CD4-positive, alpha-beta T cell treated with Interleukin-4 for 4 hours (primary cell): ENCODE measurements around the gene TAF13.

ENCODE experiments used
- DNase-seq: peaks from one replicate; pipeline ENCODE4 v3.0.0-alpha.2; 2020

TAF13 gene, protein sequence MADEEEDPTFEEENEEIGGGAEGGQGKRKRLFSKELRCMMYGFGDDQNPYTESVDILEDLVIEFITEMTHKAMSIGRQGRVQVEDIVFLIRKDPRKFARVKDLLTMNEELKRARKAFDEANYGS

DNA sequence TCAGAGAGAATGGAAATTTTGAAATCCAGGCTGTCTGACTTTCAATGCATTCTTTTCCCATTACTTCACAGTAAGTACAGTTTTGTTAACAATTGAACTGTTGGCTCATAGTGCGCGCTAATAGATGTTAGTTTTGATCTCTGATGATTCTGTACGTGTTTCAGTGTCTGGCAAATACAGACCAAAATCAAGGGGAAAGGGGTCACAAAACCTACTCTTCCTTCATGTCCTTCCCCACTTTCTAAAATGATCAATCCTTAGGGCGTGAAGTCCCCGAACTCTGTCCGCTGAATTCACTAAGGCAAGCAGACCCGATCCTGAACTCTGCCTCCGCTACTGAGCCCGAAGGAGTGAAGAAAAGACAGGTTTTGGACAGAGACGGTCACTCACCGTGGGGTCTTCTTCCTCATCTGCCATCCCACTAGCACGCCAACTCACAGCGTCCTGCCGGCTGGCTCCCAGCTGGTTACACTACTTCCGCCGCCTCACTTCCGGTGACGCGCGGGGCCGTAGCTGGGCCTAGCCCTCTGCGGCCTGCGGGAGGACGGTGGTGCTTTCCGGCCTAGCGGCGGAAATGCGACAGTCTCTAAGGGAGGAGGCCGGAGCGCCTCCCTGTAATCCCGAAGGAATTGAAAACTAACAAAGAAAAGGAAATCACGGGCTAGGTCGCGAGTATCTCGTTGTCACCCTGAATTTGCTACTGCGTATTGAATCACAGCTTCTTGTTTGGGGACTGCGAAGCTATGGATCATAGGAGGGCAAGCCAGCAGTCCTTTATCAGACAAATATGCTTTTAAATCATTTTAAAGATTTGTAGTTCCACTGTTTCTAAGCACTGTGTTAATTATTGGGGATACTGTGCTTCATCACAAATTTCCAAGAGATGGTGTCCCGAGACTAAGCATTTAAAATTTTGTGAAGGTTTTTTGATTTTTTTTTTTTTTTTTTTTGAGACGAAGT is at the start of gene TAF13:
Gene TAF13 (minus strand): TSS at position 473 of the 960 bp plus-strand sequence. CDS start 56 bp downstream, at position 417.
- DNase-seq = peak; percentile 86

DNA sequence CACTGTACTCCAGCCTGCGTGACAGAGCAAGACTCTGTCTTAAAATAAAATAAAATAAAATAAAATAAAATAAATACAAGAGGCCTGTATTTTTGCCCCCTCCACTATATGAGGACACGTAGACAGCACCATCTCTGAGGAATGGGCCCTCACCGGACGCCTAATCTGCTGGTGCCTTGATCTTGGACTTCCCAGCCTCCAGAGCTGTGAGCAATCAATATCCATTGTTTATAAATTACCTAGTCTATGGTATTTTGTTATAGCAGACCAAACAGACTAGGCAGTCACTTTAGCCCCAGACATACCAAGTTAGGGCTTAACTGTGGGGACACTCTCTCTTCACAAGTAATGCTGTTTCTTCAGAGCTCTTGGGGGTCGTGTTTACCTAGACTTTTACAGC is 44.6 kb upstream of the TAF13 start:
- no peak for DNase-seq

DNA sequence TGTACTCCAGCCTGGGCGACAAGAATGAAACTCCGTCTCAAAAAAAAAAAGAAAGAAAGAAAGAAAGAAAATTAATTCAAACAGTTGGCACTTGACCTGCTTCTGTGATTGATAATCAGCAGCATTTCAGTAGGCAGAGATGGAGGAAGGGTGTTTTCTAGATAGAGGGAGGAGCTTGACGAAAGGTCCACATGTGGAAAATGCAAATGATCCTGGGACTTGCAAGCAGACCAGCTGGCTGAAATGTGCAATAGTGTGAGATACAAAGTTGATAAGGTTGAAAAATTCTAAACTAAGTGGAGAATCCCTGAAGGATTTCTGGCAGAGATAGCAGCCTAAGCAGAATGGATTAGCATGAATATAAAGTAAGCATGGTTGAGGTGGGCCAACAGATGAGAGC is 42.3 kb upstream of the TAF13 start:
- no peak for DNase-seq

GRCh38 chr1:109116286-109116685 is 40.5 kb upstream of the TAF13 start:
- no peak for DNase-seq

DNA sequence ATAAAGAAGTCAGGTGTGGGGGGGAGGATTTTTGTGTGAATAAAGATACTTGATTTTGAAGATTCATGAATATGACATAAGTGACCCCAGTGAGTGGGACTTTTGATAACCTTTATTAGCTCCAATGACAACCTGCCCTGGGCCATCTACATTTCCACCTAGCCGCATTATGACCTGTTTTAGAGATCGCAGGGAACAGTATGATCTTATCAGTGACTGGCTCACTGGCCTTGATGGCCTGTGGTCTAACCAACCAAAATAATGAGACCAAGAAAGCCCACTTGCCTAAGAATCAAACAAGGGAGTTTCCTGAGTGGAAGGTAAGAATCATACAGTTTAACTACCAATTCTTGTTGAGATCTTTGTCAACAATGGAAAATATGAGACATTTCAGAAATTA is 39.9 kb upstream of the TAF13 start:
- no peak for DNase-seq

DNA sequence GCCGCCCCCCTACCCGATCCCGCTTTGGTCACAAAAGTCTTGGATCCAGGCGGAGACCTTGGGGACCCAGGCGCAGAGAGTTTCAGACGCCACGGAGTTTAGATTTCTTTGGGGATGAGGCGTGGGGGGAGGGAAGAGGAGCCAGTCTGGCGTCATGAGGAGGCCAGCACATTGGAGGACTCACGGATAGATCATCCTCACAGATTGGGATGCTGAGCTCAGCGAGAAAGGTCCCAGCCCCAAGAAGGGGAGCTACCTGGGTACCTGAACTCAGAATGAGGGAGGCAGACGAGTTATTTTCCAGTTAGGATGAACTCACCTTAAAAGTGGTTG is 38.5 kb upstream of the TAF13 start:
- no peak for DNase-seq

DNA sequence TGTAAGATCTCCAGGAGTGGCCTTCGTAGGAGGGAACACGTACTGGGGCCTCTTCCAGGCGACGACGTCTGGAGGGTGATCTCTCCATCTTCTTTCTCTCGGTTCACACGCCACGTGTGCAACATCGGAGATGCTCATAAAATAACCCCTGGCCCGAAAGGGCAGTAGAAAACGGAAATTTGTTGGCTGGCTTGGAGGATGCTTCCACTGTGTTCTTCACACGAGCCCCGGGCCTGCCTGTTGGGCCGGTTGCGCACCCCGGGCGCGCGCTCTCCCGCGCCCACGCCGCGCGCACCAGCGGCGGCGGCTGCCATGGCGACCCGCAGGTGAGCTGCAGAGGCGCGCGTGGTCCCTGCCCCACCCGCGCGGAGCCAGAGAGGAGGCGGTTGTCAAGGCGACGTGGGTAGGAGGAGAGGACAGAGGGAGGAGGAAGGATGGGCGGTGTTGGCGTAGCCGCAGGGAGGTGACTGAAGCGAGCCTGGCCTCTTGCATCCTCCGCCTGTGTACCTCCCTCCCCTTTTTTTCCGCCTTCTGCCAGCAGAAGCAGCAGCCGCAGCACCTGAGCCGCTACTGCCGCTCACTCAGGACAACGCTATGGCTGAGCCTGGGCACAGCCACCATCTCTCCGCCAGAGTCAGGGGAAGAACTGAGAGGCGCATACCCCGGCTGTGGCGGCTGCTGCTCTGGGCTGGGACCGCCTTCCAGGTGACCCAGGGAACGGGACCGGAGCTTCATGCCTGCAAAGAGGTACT is 38.0 kb upstream of the TAF13 start, which contains the start of gene ELAPOR1:
Gene ELAPOR1 (plus strand): TSS at position 526 of the 752 bp plus-strand sequence. CDS start 69 bp downstream, at position 595.
- peak; percentile 97 for DNase-seq

DNA sequence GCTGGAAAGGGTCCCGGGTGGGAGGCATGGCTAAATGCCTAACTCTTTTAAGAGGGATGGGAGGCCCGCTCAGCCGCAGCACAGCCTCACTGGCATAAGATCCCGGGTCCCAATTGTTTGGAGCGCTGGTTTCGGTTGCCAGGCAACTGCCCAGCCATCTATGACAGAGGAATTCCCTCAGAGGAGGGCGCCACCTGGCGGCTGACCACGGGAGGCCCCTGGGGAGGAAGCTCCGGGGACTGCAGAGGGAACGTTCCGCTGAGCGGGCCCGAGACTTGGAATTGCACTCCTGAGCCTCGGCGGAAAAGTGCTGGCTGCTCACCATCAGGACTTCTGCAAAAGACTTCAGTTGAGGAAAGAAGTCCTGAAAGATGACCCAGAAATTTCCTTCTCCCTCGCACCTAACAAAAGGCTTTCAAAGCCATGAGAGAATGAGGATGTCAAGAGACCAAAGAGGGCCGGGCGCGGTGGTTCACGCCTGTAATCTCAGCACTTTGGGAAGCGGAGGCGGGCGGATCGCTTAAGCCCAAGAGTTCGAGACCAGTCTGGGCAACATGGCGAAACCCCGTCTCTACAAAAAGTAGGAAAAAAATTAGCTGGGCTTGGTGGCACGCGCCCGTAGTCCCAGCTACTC is 37.0 kb upstream of the TAF13 start:
- DNase-seq = peak; percentile 89

DNA sequence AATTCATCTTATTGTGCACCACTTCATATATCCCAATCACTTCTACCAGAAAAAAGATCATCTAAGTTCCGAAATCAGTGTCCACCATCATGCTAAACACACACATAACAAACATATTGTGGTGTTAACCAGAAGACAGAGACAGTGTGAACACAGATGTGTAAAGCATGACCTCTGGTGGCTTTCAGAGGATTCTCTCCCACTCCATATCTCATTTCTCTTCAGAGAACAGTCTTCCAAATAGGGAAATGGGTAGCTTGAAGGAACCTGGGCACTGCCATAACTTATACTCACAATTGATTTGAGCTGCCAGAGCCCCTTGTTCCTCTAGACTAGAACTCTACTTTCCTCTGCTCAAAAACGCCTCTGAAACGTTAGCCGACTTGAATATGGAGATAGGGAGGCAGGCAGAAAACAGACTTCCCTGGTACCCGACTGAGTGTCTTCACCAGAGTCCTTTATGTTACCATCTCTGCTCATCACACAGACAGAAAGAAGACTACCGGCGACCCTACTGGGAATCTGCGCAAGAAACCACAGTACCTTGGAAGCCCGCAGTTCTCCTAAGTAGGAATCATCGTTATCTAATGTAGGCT is 36.4 kb upstream of the TAF13 start:
- peak; percentile 45 for DNase-seq

- DNase-seq = no peak
Observed at GRCh38 chr1:109111386-109112055, 35.7 kb upstream of the TAF13 start.

- DNase-seq = no peak
Observed at GRCh38 chr1:109109906-109110305, 34.1 kb upstream of the TAF13 start.

DNA sequence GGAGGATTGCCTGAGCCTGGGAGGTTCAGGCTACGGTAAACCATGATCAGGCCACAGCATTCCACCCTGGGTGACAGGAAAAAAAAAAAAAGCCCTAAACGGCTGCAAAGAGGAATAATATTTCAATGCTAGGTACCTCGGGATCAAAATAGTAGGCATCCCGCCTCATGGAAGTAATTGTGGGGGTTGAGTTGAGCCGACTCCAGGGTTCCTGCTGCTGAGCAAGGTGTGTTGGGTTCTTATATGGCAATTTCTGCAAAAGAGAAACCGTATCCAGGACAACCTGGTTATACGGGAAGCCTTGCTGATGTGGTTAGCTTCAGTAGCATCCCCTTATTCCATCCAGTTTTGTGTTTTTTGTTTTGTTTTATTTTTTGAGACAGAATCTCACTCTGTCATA is 32.0 kb upstream of the TAF13 start:
- no peak for DNase-seq

GRCh38 chr1:109105881-109106280 is 30.1 kb upstream of the TAF13 start:
- DNase-seq = no peak

DNA sequence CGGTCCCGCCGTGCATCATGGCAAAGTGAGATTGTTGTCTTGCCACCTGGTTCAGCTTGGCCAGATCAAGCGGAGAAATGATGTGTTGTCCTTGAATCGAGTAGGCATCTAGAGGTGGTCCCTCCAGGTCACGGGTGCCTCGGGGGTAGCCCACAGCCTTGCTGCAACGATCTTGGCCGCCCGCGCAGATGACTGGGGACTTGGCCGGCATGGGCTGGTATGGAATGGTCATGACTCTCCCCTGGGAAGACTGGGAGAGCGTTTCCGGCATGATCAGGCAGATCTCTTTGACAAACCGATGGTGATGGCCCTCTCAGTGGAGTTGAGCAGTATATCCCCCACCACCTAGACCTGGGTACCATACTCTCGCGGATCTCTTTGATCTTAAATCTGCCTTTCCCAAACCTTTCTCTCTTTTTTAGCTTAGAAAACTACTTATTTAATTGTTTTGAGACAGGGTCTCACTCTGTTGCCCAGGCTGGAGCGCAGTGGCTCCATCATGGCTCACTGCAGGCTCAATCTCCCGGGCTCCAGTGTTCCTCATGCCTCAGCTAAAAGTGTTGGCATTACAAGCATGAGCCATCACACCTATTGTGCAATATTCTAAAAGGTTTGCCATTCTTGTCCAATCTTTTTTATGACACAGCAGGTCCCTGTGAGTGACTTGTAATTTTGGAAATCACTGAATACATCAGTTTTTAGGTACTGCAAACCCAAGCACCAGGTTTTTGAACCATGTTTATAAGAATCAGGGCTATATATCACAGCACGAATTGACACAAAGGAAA is 28.8 kb upstream of the TAF13 start:
- no peak for DNase-seq

DNA sequence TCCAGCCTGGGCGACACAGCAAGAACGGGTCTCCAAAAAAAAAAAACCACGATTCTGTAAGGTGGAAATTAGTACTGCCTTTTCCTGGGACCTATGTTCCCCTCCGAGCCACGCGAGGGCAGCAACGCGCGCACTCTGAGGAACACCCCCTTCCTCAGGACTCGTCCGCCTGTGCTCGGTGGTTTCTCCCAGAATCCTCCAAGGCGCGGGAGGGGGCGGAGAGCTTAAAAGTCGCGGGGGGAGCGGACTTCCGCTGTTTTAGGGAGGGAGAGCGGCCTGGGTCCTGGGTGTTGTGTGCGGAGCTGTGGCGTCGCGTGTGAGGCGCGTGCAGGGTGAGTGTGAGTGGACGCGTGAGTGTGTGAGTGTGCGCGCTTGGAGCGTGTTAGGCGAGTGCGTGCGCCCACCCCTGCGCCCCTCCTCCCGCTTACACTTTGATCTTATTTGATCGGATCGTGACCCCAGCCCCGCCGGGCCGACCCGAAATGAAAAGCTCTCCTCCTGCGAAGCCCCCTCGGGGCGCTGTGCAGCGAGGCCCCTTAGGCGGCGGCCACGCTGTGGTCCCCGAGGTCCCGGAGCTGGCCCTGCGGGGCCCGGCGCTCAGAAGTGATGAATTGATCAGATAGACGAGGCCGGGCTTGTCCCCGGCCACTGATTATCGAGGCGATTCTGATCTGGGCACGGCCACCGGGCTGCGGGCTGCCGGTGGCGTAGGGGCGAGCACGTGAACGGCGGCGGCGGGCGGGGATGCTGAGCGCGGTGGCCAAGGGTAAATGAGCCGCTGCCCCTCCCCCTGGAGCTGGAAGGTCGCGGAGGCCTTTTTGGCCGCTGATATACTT is 24.4 kb upstream of the TAF13 start:
- peak; percentile 98 for DNase-seq

- no peak for DNase-seq
Observed at GRCh38 chr1:109096120-109096519, 20.3 kb upstream of the TAF13 start.

DNA sequence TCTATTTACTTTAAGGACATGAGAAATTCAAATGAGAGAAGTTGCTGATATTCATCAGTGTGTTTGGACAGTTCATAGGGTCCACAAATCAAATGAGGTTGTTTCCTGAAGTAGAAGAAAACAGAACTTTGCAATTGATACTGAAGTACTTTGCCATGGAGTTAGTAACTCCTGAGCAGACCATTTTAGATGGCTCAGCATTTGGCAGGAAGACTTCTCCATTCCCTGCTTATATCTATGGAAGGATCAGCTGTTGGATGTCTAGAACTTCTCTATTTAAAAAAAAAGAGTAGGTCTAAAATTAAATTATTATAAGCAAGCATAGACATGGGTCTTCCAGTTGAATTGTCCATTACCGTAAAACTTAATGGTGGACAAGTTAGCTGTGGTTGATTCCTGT is 19.8 kb upstream of the TAF13 start:
- no peak for DNase-seq

GRCh38 chr1:109094871-109095270 is 19.1 kb upstream of the TAF13 start:
- no peak for DNase-seq

DNA sequence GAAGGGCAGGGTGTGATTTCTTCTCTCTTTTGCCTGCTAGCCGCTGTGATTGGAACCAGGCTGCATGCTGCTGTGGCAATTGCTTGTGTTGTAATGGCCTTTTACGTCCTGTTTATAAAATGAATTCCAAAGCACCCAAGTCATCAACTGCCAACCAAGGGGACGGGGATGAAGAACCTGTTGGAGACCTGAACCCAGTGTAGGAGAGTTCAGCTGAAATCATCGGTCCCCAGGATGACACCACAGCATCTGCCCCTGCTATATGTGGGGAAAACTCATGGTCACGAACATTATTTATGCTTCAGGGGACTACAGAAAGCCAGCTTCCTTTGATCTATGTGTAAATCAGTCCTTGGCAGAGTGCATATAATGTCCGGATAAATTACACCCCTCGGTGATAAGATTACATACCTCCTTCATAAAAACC is 18.6 kb upstream of the TAF13 start:
- DNase-seq = no peak

DNA sequence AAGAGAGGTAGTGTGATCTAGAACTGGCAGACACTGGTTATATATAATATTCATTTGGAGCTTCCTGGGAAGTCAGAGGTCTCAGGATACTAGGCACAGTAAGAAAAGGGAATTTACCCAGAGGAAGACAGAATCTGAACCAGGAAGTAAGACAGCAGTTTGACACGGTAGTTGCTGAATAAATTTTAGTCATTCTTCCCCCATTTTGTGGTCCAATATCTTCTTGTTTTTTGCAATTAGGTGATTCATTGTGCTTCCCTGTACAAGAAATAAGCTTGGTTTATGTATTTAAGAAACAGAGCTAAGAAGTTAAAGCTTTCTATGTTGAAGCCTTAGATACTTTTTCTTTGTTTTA is 16.0 kb upstream of the TAF13 start:
- peak; percentile 39 for DNase-seq
